ENCODE results near the gene GRIFIN.
"Not testable (repeated sequence)": the region's sequence is repeated elsewhere in the genome, so short reads cannot be mapped to it uniquely, and the experiment has no call there.

GRCh38 chr7:2469460-2470203, 6.6 kb downstream of the GRIFIN start:
- not testable (repeated sequence) for TF ChIP-seq CTCF (IDR thresholded peaks at IDR 0.05; ENCODE audit: low read depth, low read length, poor library complexity, severe bottlenecking); EZH2phosphoT487 (IDR thresholded peaks at IDR 0.05; ENCODE audit: borderline replicate concordance, low read length)
